Measurements from ENCODE around the gene RAB6A.

DNA sequence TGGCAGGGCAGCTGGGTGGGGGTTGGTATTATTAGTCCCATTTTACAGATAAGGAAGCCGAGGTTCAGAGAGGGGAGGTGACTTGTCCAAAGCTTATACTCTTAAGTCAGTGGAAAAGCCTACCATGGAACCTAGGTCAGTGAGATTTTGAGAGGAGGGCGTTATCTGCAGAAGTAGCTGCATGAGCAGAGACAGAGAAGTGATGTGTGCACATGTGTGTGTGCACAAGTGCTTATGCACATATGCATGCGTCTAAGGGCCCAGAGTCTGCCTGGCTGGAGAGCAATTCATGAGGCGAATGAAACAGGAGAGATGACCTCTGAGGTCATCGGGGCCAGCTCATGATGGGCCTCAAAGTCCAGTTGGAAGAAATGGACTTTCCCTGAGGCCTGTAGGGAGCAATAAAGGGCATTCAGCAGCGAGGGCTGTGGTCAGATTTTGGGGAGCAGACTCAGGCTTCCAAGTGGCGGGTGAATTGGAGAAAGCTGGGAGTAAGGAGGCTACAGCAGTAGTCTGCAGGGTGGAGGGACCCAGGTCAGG, 106.3 kb downstream of the RAB6A start:
- TF ChIP-seq, protein P1, sequence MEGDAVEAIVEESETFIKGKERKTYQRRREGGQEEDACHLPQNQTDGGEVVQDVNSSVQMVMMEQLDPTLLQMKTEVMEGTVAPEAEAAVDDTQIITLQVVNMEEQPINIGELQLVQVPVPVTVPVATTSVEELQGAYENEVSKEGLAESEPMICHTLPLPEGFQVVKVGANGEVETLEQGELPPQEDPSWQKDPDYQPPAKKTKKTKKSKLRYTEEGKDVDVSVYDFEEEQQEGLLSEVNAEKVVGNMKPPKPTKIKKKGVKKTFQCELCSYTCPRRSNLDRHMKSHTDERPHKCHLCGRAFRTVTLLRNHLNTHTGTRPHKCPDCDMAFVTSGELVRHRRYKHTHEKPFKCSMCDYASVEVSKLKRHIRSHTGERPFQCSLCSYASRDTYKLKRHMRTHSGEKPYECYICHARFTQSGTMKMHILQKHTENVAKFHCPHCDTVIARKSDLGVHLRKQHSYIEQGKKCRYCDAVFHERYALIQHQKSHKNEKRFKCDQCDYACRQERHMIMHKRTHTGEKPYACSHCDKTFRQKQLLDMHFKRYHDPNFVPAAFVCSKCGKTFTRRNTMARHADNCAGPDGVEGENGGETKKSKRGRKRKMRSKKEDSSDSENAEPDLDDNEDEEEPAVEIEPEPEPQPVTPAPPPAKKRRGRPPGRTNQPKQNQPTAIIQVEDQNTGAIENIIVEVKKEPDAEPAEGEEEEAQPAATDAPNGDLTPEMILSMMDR (IDR thresholded peaks at IDR 0.05) = no peak
- TF ChIP-seq POLR2A (IDR thresholded peaks at IDR 0.05) = no peak
